Effector memory CD8-positive, alpha-beta T cell (primary cell): Measurements from ENCODE around the gene PPP1R3C.

Experiments used
- ATAC-seq: fragments of 150-1000 bp; cut with Tn5 transposase; replicated peaks from 2 replicates; pipeline ENCODE4 v1.10.0; 2021; ENCODE audit warnings: mild to moderate bottlenecking, moderate library complexity
- DNase-seq, 3 experiments: peaks; one replicate each; pipeline ENCODE4 v3.0.0; 2021
- H3K27ac Mint-ChIP-seq, 2 donors: one replicate each; pipeline ENCODE4 v1.8.0; 2022; ENCODE audit warnings: mild to moderate bottlenecking in 2 of 2, mixed read lengths in 2 of 2, moderate library complexity in 2 of 2
- H3K27me3 Mint-ChIP-seq, 2 donors: one replicate each; pipeline ENCODE4 v1.8.0; 2022; ENCODE audit warnings: mixed read lengths in 2 of 2
- H3K36me3 Mint-ChIP-seq: one replicate; pipeline ENCODE4 v1.8.0; 2022; ENCODE audit warnings: mild to moderate bottlenecking, moderate library complexity, mixed read lengths; ENCODE audit not compliant: insufficient read depth
- H3K4me1 Mint-ChIP-seq, 2 donors: one replicate each; pipeline ENCODE4 v1.8.0; 2022; ENCODE audit warnings: low read depth in 2 of 2, mixed read lengths in 2 of 2
- H3K4me3 Mint-ChIP-seq, 2 donors: one replicate each; pipeline ENCODE4 v1.8.0; 2022; ENCODE audit warnings: mild to moderate bottlenecking in 2 of 2, mixed read lengths in 2 of 2, moderate library complexity in 2 of 2
- H3K9me3 Mint-ChIP-seq, 2 donors: one replicate each; pipeline ENCODE4 v1.8.0; 2022; ENCODE audit warnings: mixed read lengths in 2 of 2
- total RNA-seq, 9 experiments: gene quantifications; one replicate each; lab custom pipeline; 2026; lab: John Stamatoyannopoulos, UW

Gene PPP1R3C
- 0 to 0.13 (median 0) reads per million in 9 experiments for total RNA-seq

DNA sequence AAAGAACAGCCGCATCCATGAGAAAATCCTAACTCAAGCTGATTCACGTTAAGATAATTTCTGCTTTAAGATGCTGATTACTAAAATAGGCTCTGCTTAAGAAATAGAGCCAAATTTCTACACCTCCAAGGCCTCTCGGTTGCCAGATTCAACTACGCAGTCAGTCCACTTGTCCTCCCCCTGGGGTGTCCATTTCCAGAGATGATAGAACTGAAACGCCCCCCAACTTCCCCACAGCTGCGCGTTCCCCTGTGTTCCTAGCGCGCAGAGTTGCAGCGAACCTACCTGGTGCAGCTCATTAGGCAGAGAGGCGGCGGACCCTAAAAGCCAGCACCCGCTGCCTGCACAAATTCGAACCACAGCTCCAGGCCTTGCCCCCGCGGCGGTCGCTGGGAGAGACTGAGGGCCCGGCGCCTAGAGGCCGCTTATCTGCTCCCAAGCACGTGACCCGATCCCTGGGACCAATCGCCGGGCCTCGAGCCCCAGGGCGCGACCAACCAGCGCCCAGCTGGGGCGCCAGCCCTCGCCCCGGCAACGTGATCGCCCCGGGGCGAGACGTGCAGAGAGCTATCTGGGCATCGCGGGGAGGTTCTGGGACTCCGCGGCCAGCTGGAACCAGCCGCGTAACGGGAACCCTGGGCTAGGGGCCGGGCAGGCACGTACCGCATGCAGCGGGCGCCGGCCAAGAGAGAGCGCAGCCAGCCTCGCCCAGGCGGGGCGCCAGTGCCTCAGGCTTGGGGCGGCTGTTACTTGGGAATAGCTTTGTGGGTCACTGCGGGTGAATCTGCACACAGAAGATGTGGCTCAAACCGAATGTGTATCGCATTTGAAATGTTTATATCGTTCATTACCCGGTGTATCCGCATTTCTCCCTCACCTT lies at the start of gene PPP1R3C:
PPP1R3C (minus strand) TSS at position 401 of the 880 bp plus-strand sequence; CDS start at position 299, 102 bp downstream.
- ATAC-seq = peak; percentile 46
- Mint-ChIP-seq H3K9me3 (no peaks in the 10 kb centered on the region), H3K27me3 (peaks cover 68 to 91% of the 10 kb centered on the region in 2 donors), H3K36me3 (no peaks in the 10 kb centered on the region), H3K4me1 (peaks cover 0 to 3% of the 10 kb centered on the region in 2 donors), H3K27ac (no peak within 1 kb of the TSS), H3K4me3 (peak within 1 kb of the TSS; percentile 12 to 49)
- DNase-seq = no peak

DNA sequence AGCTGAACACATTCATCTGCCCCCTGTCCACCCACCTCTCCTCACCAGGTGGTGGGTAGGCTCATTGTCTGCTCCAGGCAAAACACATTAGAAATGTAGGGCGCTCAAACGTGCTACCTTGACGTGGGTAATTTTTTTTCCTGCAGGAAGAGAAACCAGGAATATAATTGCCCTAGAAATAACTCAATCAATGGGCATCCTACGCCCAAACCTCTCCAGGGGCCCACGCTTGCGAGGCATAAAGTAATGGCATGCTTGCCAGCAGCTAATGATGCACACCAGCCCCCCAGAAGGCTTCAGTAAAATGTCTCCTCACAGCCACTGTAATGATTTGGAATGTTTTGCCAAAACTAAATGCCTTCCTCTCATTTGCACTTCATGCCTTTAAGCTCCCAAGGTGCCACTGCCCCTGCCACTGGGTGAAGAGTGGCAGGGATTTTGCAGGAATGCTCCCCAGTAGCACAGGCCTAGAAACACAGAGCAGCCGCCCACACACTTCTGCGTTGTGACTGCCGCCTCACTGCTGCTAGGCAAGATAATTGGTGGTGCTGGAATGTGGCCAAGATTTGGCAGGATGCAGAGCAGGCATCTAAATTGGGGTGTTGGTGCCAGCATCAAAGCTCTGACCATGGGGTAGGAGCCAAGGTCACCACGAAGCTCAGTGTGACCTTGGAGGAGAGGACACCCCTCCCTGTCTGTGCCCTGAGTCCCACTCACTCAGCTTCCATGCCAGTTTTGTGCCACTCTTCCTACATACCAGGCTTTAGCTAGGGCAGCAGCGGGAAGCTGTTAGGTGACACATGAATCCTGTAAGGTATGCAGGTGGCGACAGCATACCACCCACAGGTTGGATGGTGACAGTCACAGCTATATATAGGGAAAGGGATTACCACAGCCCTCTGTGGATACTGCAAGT lies 48.7 kb upstream of the PPP1R3C start:
- Mint-ChIP-seq H3K4me3 (no peak overlapping the region), H3K27ac (no peak overlapping the region), H3K36me3 (no peaks in the 10 kb centered on the region), H3K4me1 (no peaks in the 10 kb centered on the region), H3K27me3 (peaks cover 5 to 31% of the 10 kb centered on the region in 2 donors), H3K9me3 (no peaks in the 10 kb centered on the region)
- ATAC-seq (no peak), DNase-seq (no peak)

DNA sequence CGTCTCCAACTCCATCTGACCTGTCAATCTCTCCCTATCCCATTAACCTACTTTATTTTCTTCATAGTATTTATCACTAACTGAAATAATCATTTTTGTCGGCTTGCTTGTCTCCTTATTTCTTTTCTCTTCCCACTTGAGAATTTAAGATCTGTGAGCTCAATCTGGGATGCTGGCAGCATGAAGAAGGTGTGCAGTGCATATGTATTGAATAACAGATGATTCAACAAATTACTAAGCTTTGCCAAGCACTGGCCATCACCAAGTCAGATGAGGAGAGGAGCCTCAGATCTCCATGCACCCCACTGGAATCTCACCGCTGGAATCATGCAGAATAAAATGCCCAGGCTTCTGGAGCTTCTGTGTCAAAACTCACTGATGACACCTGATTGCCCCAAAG lies 47.6 kb upstream of the PPP1R3C start:
- Mint-ChIP-seq H3K36me3 (no peaks in the 10 kb centered on the region), H3K4me1 (no peaks in the 10 kb centered on the region), H3K9me3 (no peaks in the 10 kb centered on the region), H3K27me3 (peaks cover 5 to 37% of the 10 kb centered on the region in 2 donors), H3K27ac (no peak overlapping the region), H3K4me3 (no peak overlapping the region)
- DNase-seq (no peak), ATAC-seq (no peak)

DNA sequence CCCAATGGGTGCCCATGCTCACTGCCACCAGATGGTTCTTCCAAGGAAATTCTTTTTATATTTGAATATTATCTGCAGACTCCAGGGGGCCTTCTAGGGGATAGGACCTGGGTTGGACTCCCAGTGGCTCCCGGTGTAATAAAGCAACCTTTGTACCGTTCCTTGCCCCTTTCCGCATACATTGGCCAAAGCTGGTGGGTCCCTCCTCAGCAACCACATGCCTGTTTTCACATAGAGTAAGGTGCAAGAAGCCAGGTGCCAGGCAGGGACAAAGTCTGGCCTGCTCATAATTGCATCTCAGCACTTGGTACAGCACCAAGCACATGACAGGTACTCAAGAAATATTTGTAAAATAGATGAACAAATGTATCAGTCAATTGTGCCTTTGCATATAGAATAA lies 46.4 kb upstream of the PPP1R3C start:
- DNase-seq (no peak), ATAC-seq (no peak)
- H3K4me1 Mint-ChIP-seq = no peaks in the 10 kb centered on the region
- H3K4me3 Mint-ChIP-seq = no peak overlapping the region
- peaks cover 10 to 32% of the 10 kb centered on the region in 2 donors for H3K27me3 Mint-ChIP-seq
- H3K9me3 Mint-ChIP-seq = no peaks in the 10 kb centered on the region
- no peak overlapping the region for H3K27ac Mint-ChIP-seq
- H3K36me3 Mint-ChIP-seq = no peaks in the 10 kb centered on the region

DNA sequence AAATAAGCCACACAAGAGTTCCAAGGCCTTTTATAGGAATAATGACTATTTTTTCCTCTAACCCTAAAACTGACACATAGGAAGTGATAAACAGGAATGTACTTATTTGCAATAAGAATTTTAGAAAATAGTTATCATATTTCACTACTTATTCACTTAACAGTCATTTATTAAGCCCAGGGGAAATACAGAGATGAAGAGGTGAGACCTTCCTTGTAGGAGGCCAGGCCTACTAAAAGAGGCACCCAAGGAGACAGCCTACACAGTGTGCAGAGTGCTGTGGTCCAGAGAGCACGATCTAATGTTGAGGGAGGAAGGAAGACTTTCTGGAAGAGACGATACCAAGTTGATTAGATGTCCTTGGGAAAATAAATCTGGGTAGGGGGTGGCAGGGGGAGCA lies 45.0 kb upstream of the PPP1R3C start:
- DNase-seq (no peak), ATAC-seq (no peak)
- Mint-ChIP-seq H3K4me1 (no peaks in the 10 kb centered on the region), H3K4me3 (no peak overlapping the region), H3K9me3 (no peaks in the 10 kb centered on the region), H3K27me3 (peaks cover 6 to 27% of the 10 kb centered on the region in 2 donors), H3K36me3 (no peaks in the 10 kb centered on the region), H3K27ac (no peak overlapping the region)

DNA sequence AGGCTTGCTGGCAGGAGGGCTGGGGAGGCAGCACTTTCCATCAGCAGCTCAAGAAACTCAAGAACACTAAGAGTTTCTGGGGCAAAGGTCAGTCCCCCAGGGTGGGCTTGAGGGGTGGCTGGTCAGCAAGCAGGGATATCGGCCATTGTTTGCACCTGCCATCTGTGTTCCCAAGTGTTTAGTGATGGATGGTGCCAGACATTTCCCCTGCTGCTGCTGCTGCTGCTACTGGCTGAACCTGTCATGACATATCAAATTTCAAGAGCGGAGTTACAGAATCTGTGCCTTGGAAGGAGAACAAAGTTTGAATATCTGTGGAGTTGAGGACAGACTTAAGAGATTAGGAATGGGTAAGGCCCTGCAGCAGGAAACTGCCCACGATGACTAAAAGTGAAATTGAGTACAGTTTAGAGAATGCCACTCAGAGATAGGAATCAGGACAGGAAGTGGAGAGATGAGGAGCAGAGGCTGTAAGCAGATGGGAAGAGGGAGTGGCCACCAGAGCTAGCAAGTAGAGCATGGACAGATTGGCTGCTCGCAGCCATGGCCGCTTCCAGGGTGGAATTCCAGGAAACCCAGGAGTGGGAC lies 39.2 kb upstream of the PPP1R3C start:
- Mint-ChIP-seq H3K36me3 (no peaks in the 10 kb centered on the region), H3K4me1 (peaks cover 0 to 4% of the 10 kb centered on the region in 2 donors), H3K27ac (no peak overlapping the region), H3K4me3 (no peak overlapping the region), H3K27me3 (peaks cover 15 to 27% of the 10 kb centered on the region in 2 donors), H3K9me3 (no peaks in the 10 kb centered on the region)
- ATAC-seq = no peak
- no peak for DNase-seq

DNA sequence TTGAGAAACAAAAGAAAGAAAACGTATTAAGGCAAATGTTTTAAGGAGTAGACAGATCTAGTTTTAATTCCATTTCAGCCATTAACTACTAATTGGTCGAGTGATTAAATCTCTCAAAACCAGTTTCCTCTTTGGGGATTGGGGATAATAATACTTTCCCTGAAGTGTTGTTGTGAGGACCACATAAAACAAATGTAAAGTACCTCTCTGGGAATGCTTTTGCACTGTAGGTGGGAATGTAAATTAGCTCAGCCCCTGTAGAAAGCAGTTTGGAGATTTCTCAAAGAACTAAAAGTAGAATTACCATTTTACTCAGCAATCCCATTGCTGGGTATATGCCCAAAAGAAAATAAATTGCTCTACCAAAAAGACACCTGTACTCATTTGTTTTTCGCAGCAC lies 36.0 kb upstream of the PPP1R3C start:
- Mint-ChIP-seq H3K27ac (no peak overlapping the region), H3K9me3 (no peaks in the 10 kb centered on the region), H3K4me3 (no peak overlapping the region), H3K27me3 (peaks cover 11 to 21% of the 10 kb centered on the region in 2 donors), H3K4me1 (peaks cover 0 to 4% of the 10 kb centered on the region in 2 donors), H3K36me3 (no peaks in the 10 kb centered on the region)
- DNase-seq (no peak), ATAC-seq (no peak)

DNA sequence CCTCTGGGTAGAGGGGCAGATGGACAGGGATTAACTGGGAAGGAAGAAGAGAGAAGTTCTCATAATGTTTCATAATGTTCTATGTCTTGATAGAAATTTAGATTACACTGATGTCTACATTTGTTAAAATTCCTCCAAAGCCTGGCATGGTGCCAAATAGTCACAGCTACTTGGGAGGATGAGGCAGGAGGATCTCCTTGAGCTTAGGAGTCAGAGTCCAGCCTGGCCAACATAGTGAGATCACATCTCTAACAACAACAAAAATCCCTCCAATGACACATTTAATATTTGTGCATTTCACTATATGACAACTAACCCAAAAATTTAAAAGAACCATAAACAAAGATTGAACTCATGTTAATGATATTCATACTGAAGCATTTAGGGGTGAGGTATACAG lies 33.0 kb upstream of the PPP1R3C start:
- Mint-ChIP-seq H3K27ac (no peak overlapping the region), H3K4me3 (no peak overlapping the region), H3K4me1 (no peaks in the 10 kb centered on the region), H3K36me3 (no peaks in the 10 kb centered on the region), H3K27me3 (peaks cover 35 to 38% of the 10 kb centered on the region in 2 donors), H3K9me3 (no peaks in the 10 kb centered on the region)
- DNase-seq = no peak
- no peak for ATAC-seq

DNA sequence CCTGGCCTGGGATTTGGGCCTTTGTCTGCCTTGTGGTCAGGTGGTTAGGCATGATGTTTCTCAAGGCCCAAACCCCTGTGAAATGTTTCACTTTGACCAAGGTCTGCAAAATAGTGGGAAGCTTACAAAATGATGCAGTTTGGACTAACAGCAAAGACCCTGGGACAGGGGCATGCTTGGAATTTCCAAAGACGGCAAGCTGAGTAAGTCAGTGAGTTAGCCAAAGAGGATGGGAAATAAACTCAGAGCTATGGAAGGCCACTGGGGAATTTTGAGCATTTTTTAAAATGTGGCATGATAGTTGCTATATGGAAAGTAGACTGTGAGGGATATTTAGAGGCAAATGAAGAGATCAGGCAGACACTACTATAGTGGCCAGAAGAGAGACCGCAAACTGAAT lies 31.6 kb upstream of the PPP1R3C start:
- H3K4me3 Mint-ChIP-seq = no peak overlapping the region
- H3K27me3 Mint-ChIP-seq = peaks cover 35 to 41% of the 10 kb centered on the region in 2 donors
- no peaks in the 10 kb centered on the region for H3K9me3 Mint-ChIP-seq
- no peak for ATAC-seq
- no peaks in the 10 kb centered on the region for H3K36me3 Mint-ChIP-seq
- no peak for DNase-seq
- H3K4me1 Mint-ChIP-seq = no peaks in the 10 kb centered on the region
- H3K27ac Mint-ChIP-seq = no peak overlapping the region

DNA sequence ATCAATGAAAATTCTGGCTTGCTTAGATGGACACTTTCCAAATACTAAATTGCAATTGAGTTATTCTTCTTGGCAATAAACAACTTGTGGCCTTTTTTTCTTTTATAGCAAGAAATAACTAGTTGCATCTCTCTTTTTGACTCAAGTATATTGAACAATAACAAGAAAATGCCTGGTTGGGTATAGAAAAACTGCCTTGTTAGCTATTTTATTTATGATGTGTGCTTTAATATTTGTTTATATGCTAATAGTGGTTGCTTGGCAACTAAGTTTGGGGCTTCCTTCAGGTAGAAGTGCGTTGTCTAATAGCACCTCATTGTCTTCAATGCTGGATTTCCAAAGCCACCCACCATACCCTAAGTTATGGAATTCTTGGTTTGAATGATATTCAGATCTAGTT lies 30.1 kb upstream of the PPP1R3C start:
- Mint-ChIP-seq H3K36me3 (no peaks in the 10 kb centered on the region), H3K27me3 (peaks cover 32 to 50% of the 10 kb centered on the region in 2 donors), H3K9me3 (no peaks in the 10 kb centered on the region), H3K4me1 (no peaks in the 10 kb centered on the region), H3K27ac (no peak overlapping the region), H3K4me3 (no peak overlapping the region)
- no peak for ATAC-seq
- DNase-seq = no peak

DNA sequence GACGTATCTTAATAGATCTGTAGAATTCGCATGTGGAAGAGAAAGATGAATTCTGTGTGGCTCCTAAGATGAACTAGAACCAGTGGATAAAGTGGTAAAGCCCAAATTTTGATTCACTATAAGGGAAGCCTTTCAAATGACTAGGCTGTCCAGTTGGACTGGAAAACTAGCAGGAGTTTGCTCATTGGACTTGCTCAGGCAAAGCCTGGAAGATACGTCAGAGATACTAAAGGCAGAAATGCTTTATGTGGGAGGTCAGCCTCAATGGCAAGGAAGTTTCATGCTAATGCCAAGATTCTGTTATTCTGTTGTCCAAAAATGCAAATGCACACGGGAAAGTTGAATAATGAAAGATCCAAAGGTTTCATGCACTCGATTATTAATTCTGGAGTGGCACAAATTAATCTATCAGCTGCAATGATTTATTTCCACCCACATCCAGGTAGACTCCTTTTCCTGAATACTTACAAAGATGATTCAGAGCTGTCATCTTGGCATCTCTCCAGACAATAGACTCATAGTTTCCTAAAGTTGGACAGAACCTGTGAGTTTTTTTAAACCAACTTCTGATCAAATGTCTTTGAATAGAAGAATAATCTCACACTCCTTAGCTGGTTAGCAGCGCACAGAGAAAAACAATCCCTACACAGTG lies 20.5 kb upstream of the PPP1R3C start:
- no peaks in the 10 kb centered on the region for H3K36me3 Mint-ChIP-seq
- H3K27me3 Mint-ChIP-seq = peaks cover 6 to 13% of the 10 kb centered on the region in 2 donors
- DNase-seq (no peak), ATAC-seq (no peak)
- H3K9me3 Mint-ChIP-seq = no peaks in the 10 kb centered on the region
- H3K4me3 Mint-ChIP-seq = no peak overlapping the region
- H3K4me1 Mint-ChIP-seq = no peaks in the 10 kb centered on the region
- no peak overlapping the region for H3K27ac Mint-ChIP-seq

DNA sequence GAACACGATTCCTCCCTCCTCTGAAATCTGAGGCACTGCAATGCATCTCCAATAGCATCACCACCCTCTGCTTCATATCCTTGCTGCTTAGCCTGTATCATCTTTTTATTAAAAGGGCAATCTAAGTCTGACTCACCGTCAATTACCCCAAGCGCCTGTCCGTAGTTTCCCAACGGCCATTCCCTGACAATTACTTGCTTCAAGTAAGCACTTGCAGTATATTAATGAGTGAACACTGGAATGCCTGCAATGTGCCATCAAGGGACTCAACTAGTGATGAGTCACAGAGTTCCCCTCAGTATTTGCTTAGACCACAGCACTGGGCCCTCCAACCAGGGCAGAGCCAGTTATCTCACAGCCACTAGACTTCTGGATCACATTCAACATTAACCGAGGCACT lies 19.5 kb upstream of the PPP1R3C start:
- ATAC-seq (no peak), DNase-seq (no peak)
- Mint-ChIP-seq H3K4me1 (no peaks in the 10 kb centered on the region), H3K36me3 (no peaks in the 10 kb centered on the region), H3K27ac (no peak overlapping the region), H3K9me3 (no peaks in the 10 kb centered on the region), H3K4me3 (no peak overlapping the region), H3K27me3 (peaks cover 13 to 15% of the 10 kb centered on the region in 2 donors)

DNA sequence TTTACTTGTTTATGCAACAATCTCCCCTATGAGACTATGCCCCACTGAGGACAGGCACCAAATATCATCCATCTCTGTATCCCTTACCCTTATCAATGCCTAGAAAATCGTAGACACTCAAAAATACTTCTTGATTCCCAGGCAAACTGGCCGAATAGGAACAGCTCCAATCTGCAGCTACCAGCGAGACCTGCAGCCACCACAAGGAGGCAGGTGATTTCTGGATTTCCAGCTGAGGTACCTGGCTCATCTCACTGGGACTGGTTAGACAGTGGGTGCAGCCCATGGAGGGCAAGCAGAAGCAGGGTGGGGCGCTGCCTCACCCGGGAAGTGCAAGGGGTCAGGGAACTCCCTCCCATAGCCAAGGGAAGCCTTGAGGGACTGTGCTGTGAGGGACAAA lies 10.8 kb upstream of the PPP1R3C start:
- DNase-seq (no peak), ATAC-seq (no peak)
- Mint-ChIP-seq H3K27me3 (peaks cover 64 to 68% of the 10 kb centered on the region in 2 donors), H3K36me3 (no peaks in the 10 kb centered on the region), H3K4me3 (no peak overlapping the region), H3K27ac (no peak overlapping the region), H3K4me1 (no peaks in the 10 kb centered on the region), H3K9me3 (no peaks in the 10 kb centered on the region)
